Measurements from ENCODE around the gene AP2A2.

GRCh38 chr11:1011320-1011698 is 85.6 kb downstream of the AP2A2 start:
- TF ChIP-seq CTCF (IDR thresholded peaks at IDR 0.05; ENCODE audit: low read depth, low read length, poor library complexity, severe bottlenecking) (no peak), EZH2phosphoT487 (IDR thresholded peaks at IDR 0.05; ENCODE audit: borderline replicate concordance, low read length) (no peak)
